22Rv1 (cell line): Measurements from ENCODE around the gene COL23A1.

Experiments
- CTCF ChIP-seq: fragments of 450-650 bp; IDR thresholded peaks from 2 replicates; pipeline ENCODE4 v1.5.1; 2017; ENCODE audit warnings: mild to moderate bottlenecking
- ZFX ChIP-seq: fragments of 450-650 bp; IDR thresholded peaks from 2 replicates; pipeline ENCODE4 v1.6.1; 2017; ENCODE audit warnings: antibody characterized with exemption, borderline replicate concordance

GRCh38 chr5:178467205-178467567 is 123.0 kb downstream of the COL23A1 start:
- TF ChIP-seq CTCF (no peak), ZFX (no peak)
